ENCODE data around the gene C1QTNF9. TPM values are rescaled to one million over a fixed set of nuclear protein-coding genes. Genes with fewer than 3 reads are reported as not detected.
"Not testable (repeated sequence)": the region's sequence is repeated elsewhere in the genome, so short reads cannot be mapped to it uniquely, and the experiment has no call there.

C1QTNF9 gene
- total and polyA plus RNA-seq, 2 donors (not counting 3 experiments of a cell fraction or from before 2014, with no cell fraction given) = not detected

GRCh38 chr13:24319641-24320040 is 10.3 kb downstream of the C1QTNF9 start:
- FAIRE-seq; DNase-seq (ENCODE audit: low read depth, low spot score); H3K9ac ChIP-seq (replicated peaks; ENCODE audit: extremely low read depth, insufficient read depth, low read length); H3K4me1 ChIP-seq (ENCODE audit: control insufficient read depth, extremely low read depth, insufficient read depth, low read length); H3K79me2 ChIP-seq (ENCODE audit: control insufficient read depth, insufficient read depth, low read length); H3K27ac ChIP-seq (ENCODE audit: insufficient read depth, low read depth, low read length); BruUV-seq (replicated peaks); CTCF ChIA-PET; H4K20me1 ChIP-seq (replicated peaks; ENCODE audit: control insufficient read depth, extremely low read depth, insufficient read depth, low read length); H3K36me3 ChIP-seq (ENCODE audit: control insufficient read depth in 2 of 2, extremely low read depth in 1 of 2, insufficient read depth in 2 of 2, low read length in 2 of 2); H3K9me1 ChIP-seq (replicated peaks; ENCODE audit: control insufficient read depth, extremely low read depth, insufficient read depth, low read length); POLR2A ChIA-PET; H3K9me3 ChIP-seq (replicated peaks; ENCODE audit: control insufficient read depth, insufficient read depth, low read length); H3K4me3 ChIP-seq (replicated peaks in 1 of 3; ENCODE audit: insufficient read depth in 1 of 3, low read depth in 1 of 3, low read length in 3 of 3); H2AFZ ChIP-seq (ENCODE audit: low read depth, low read length); H3K4me2 ChIP-seq (ENCODE audit: insufficient read depth, low read length); dilution Hi-C loops (cut with MboI; ENCODE audit: extremely low pct_ligation_motif_present, low sequenced_read_pairs); H3K27me3 ChIP-seq (ENCODE audit: control insufficient read depth in 2 of 2, insufficient read depth in 2 of 2, low read length in 2 of 2): not testable (repeated sequence)
- intact Hi-C loops (cut with micrococcal nuclease) = loop anchor here (5.0 kb wide), 1 partner anchor 238 kb away; no protein-coding TSS in a partner anchor

DNA sequence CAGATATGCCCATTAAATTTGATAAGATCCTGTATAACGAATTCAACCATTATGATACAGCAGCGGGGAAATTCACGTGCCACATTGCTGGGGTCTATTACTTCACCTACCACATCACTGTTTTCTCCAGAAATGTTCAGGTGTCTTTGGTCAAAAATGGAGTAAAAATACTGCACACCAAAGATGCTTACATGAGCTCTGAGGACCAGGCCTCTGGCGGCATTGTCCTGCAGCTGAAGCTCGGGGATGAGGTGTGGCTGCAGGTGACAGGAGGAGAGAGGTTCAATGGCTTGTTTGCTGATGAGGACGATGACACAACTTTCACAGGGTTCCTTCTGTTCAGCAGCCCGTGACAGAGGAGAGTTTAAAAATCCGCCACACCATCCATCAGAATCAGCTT is 12.0 kb downstream of the C1QTNF9 start:
- H3K9me1 ChIP-seq (replicated peaks; ENCODE audit: control insufficient read depth, extremely low read depth, insufficient read depth, low read length); H3K4me2 ChIP-seq (ENCODE audit: insufficient read depth, low read length); DNase-seq (ENCODE audit: low read depth, low spot score); H3K27ac ChIP-seq (ENCODE audit: insufficient read depth, low read depth, low read length); BruUV-seq (replicated peaks); POLR2A ChIA-PET; H3K79me2 ChIP-seq (ENCODE audit: control insufficient read depth, insufficient read depth, low read length); H3K36me3 ChIP-seq (ENCODE audit: control insufficient read depth in 2 of 2, extremely low read depth in 1 of 2, insufficient read depth in 2 of 2, low read length in 2 of 2); H3K27me3 ChIP-seq (ENCODE audit: control insufficient read depth in 2 of 2, insufficient read depth in 2 of 2, low read length in 2 of 2); intact Hi-C loops (cut with micrococcal nuclease); H3K4me1 ChIP-seq (ENCODE audit: control insufficient read depth, extremely low read depth, insufficient read depth, low read length); H4K20me1 ChIP-seq (replicated peaks; ENCODE audit: control insufficient read depth, extremely low read depth, insufficient read depth, low read length); dilution Hi-C loops (cut with MboI; ENCODE audit: extremely low pct_ligation_motif_present, low sequenced_read_pairs); H2AFZ ChIP-seq (ENCODE audit: low read depth, low read length); H3K9ac ChIP-seq (replicated peaks; ENCODE audit: extremely low read depth, insufficient read depth, low read length); H3K4me3 ChIP-seq (replicated peaks in 1 of 3; ENCODE audit: insufficient read depth in 1 of 3, low read depth in 1 of 3, low read length in 3 of 3); H3K9me3 ChIP-seq (replicated peaks; ENCODE audit: control insufficient read depth, insufficient read depth, low read length); FAIRE-seq: not testable (repeated sequence)
- CTCF ChIA-PET = interaction anchor here (0.9 kb wide), 1 partner anchor 233 kb away, joined by 3 read pairs; no protein-coding TSS in a partner anchor

- H3K9me1 ChIP-seq (replicated peaks; ENCODE audit: control insufficient read depth, extremely low read depth, insufficient read depth, low read length); H3K36me3 ChIP-seq (ENCODE audit: control insufficient read depth in 2 of 2, extremely low read depth in 1 of 2, insufficient read depth in 2 of 2, low read length in 2 of 2); POLR2A ChIA-PET; intact Hi-C loops (cut with micrococcal nuclease); H3K4me3 ChIP-seq (replicated peaks in 1 of 3; ENCODE audit: insufficient read depth in 1 of 3, low read depth in 1 of 3, low read length in 3 of 3); DNase-seq (ENCODE audit: low read depth, low spot score); BruUV-seq (replicated peaks); H4K20me1 ChIP-seq (replicated peaks; ENCODE audit: control insufficient read depth, extremely low read depth, insufficient read depth, low read length); H3K27me3 ChIP-seq (ENCODE audit: control insufficient read depth in 2 of 2, insufficient read depth in 2 of 2, low read length in 2 of 2); H2AFZ ChIP-seq (ENCODE audit: low read depth, low read length); H3K9ac ChIP-seq (replicated peaks; ENCODE audit: extremely low read depth, insufficient read depth, low read length); H3K27ac ChIP-seq (ENCODE audit: insufficient read depth, low read depth, low read length); H3K9me3 ChIP-seq (replicated peaks; ENCODE audit: control insufficient read depth, insufficient read depth, low read length); dilution Hi-C loops (cut with MboI; ENCODE audit: extremely low pct_ligation_motif_present, low sequenced_read_pairs); FAIRE-seq; H3K4me1 ChIP-seq (ENCODE audit: control insufficient read depth, extremely low read depth, insufficient read depth, low read length); H3K4me2 ChIP-seq (ENCODE audit: insufficient read depth, low read length); H3K79me2 ChIP-seq (ENCODE audit: control insufficient read depth, insufficient read depth, low read length): not testable (repeated sequence)
- CTCF ChIA-PET = interaction anchor here (0.9 to 1.3 kb wide), 2 partner anchors 11 to 232 kb away, joined by 3 to 4 read pairs; no protein-coding TSS in a partner anchor
These were observed 13.1 kb downstream of the C1QTNF9 start for GRCh38 chr13:24322470-24322869.
